Left hindlimb (tissue), 1 donor: ENCODE data around the gene TALDO1.

Experiments used
- DNase-seq: peaks from one replicate; pipeline ENCODE4 v3.0.0-alpha.2; 2018

TALDO1 gene

GRCh38 chr11:788953-789940, 42.0 kb downstream of the TALDO1 start:
- no peak for DNase-seq

- DNase-seq: no peak
These were observed 42.7 kb downstream of the TALDO1 start, which contains the start of gene CEND1 for GRCh38 chr11:789943-790342. TSS of gene CEND1 (minus strand) at chr11:790090. CDS start at chr11:788576, 1,514 bp downstream.

- no peak for DNase-seq
These were observed 43.7 kb downstream of the TALDO1 start for GRCh38 chr11:790721-791564.

- DNase-seq: no peak
These were observed 44.6 kb downstream of the TALDO1 start for GRCh38 chr11:791658-792534.

GRCh38 chr11:792535-792821, 45.2 kb downstream of the TALDO1 start:
- DNase-seq: no peak

- DNase-seq: no peak
These were observed 45.6 kb downstream of the TALDO1 start for GRCh38 chr11:792873-793272.

- no peak for DNase-seq
These were observed 46.3 kb downstream of the TALDO1 start for GRCh38 chr11:793556-793955.

GRCh38 chr11:794013-794765, 46.9 kb downstream of the TALDO1 start:
- no peak for DNase-seq

GRCh38 chr11:794766-795633, 47.7 kb downstream of the TALDO1 start:
- DNase-seq: no peak

- DNase-seq: peak; percentile 90
These were observed 48.6 kb downstream of the TALDO1 start for GRCh38 chr11:795634-796564.

GRCh38 chr11:796565-797295, 49.5 kb downstream of the TALDO1 start:
- no peak for DNase-seq

GRCh38 chr11:797296-798092, 50.2 kb downstream of the TALDO1 start:
- DNase-seq: peak; percentile 92

GRCh38 chr11:798093-798713, 50.9 kb downstream of the TALDO1 start, which contains the start of gene SLC25A22:
TSS of gene SLC25A22 (minus strand) at chr11:798281. CDS start at chr11:795006, 3,275 bp downstream.
- DNase-seq: peak; percentile 87

- DNase-seq: no peak
These were observed 52.5 kb downstream of the TALDO1 start for GRCh38 chr11:799641-800316.

- no peak for DNase-seq
These were observed 53.2 kb downstream of the TALDO1 start for GRCh38 chr11:800473-800872.

- DNase-seq: no peak
These were observed 54.0 kb downstream of the TALDO1 start for GRCh38 chr11:801097-801780.
